HepG2 (cell line): ENCODE data around the gene ZCCHC24. TPM values are rescaled to one million over a fixed set of nuclear protein-coding genes. Genes with fewer than 3 reads are reported as not detected.

Source experiments
- FOXK1 ChIP-seq: sonication (generic); formaldehyde crosslinking; IDR thresholded peaks from 2 replicates; pipeline ENCODE4 v1.4.0; 2020; ENCODE audit warnings: low read depth, missing genetic modification reagents, borderline replicate concordance
- HDAC2 ChIP-seq: sonication (generic); formaldehyde crosslinking; IDR thresholded peaks from 2 replicates; pipeline ENCODE4 v1.4.0; 2020; ENCODE audit warnings: missing genetic modification reagents
- KDM1A ChIP-seq: IDR thresholded peaks from 2 replicates; pipeline ENCODE4 v1.6.1; 2016; ENCODE audit warnings: missing compliant biosample characterization
- MEIS2 ChIP-seq: sonication (generic); formaldehyde crosslinking; IDR thresholded peaks from 2 replicates; pipeline ENCODE4 v1.9.0; 2021; ENCODE audit warnings: mild to moderate bottlenecking, missing genetic modification reagents
- MIER2 ChIP-seq: IDR thresholded peaks from 2 replicates; pipeline ENCODE4 v1.6.1; 2016; ENCODE audit warnings: missing biosample characterization, missing genetic modification reagents
- UBTF ChIP-seq: sonication (generic); formaldehyde crosslinking; IDR thresholded peaks from 2 replicates; pipeline ENCODE4 v1.4.0; 2020; ENCODE audit warnings: mild to moderate bottlenecking, missing genetic modification reagents
- ZGPAT ChIP-seq: IDR thresholded peaks from 2 replicates; pipeline ENCODE4 v1.6.1; 2016; ENCODE audit warnings: mild to moderate bottlenecking
- ZNF329 ChIP-seq: sonication (generic); formaldehyde crosslinking; IDR thresholded peaks from 2 replicates; pipeline ENCODE4 v1.9.0; 2021; ENCODE audit warnings: low read depth, mild to moderate bottlenecking, missing genetic modification reagents
- ZNF558 ChIP-seq: sonication (generic); formaldehyde crosslinking; IDR thresholded peaks from 2 replicates; pipeline ENCODE4 v1.9.0; 2022; ENCODE audit warnings: mild to moderate bottlenecking, missing genetic modification reagents, borderline replicate concordance
- ZNF563 ChIP-seq: sonication (generic); formaldehyde crosslinking; IDR thresholded peaks from 2 replicates; pipeline ENCODE4 v1.8.0; 2022; ENCODE audit warnings: mild to moderate bottlenecking, moderate library complexity, missing genetic modification reagents
- ZNF580 ChIP-seq: IDR thresholded peaks from 2 replicates; pipeline ENCODE4 v1.6.1; 2016; ENCODE audit warnings: low read depth, borderline replicate concordance
- ZSCAN31 ChIP-seq: sonication (generic); formaldehyde crosslinking; IDR thresholded peaks from 2 replicates; pipeline ENCODE4 v1.5.0; 2020; ENCODE audit warnings: low read depth, mild to moderate bottlenecking, missing genetic modification reagents
- polyA plus RNA-seq, 8 experiments: library from polyadenylated mRNA; depleted of rRNA in 3 of 8; stranded (reverse) in 7 of 8; unstranded in 1 of 8; fragments of >200 nt; fragmentation: Illumina TruSeq in 4 of 8; extraction: Trizol in 4 of 8; gene quantifications; 2 replicates each; pipeline versions ENCODE4 v1.2.1 to v1.2.3, GENCODE V29; 2011 to 2016; ENCODE audit warnings: low read depth in 4 of 8, missing spikeins in 1 of 8, mixed read lengths in 1 of 8; ENCODE audit not compliant: insufficient read depth in 1 of 8
- total RNA-seq, 5 experiments: library from RNA; depleted of rRNA; stranded (reverse); fragments of >200 nt; fragmentation: Illumina TruSeq; extraction: Trizol; gene quantifications; 2 replicates each; pipeline ENCODE4 v1.2.3, GENCODE V29; 2016; ENCODE audit warnings: low read depth in 1 of 5
- TF ChIP-seq, protein P1 (sequence below): IDR thresholded peaks from 2 replicates; pipeline ENCODE4 v1.6.1; 2016
- TF ChIP-seq, protein P2 (sequence below), 2 experiments: fragments of 450-650 bp in 1 of 2; sonication (generic) in 1 of 2; formaldehyde crosslinking in 1 of 2; IDR thresholded peaks; 2 replicates each; pipeline versions ENCODE4 v1.6.1 to v1.8.0; 2016 to 2022; ENCODE audit warnings: antibody characterized with exemption in 1 of 2, mild to moderate bottlenecking in 1 of 2, missing genetic modification reagents in 1 of 2

ZCCHC24 gene
- total and polyA plus RNA-seq, 2 of the 13 experiments (the other 11 are each of a cell fraction or from before 2014, with no cell fraction given) = 3.1 to 7.9 TPM

GRCh38 chr10:79347894-79348639 lies 97.4 kb downstream of the ZCCHC24 start (continued):
- 0 out of 2 replicates have a peak, but pooled peaks have one; percentile 20 for TF ChIP-seq ZNF563
- TF ChIP-seq, protein P1, sequence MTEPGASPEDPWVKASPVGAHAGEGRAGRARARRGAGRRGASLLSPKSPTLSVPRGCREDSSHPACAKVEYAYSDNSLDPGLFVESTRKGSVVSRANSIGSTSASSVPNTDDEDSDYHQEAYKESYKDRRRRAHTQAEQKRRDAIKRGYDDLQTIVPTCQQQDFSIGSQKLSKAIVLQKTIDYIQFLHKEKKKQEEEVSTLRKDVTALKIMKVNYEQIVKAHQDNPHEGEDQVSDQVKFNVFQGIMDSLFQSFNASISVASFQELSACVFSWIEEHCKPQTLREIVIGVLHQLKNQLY (CRISPR knock-in tag) = peak; percentile 87
- TF ChIP-seq ZNF558 (CRISPR knock-in tag) = 0 out of 2 replicates have a peak, but pooled peaks have one; percentile 4
- 0 out of 2 replicates have a peak, but pooled peaks have one; percentile 22 for TF ChIP-seq FOXK1 (CRISPR knock-in tag)
- 0 out of 2 replicates have a peak, but pooled peaks have one; percentile 80 for TF ChIP-seq ZGPAT (CRISPR knock-in tag)
- no peak; the same call in 1 of the 2 replicates for TF ChIP-seq KDM1A (CRISPR knock-in tag)
- peak; percentile 88; the same call in 1 of the 2 replicates for TF ChIP-seq ZNF580
- TF ChIP-seq, protein P2, sequence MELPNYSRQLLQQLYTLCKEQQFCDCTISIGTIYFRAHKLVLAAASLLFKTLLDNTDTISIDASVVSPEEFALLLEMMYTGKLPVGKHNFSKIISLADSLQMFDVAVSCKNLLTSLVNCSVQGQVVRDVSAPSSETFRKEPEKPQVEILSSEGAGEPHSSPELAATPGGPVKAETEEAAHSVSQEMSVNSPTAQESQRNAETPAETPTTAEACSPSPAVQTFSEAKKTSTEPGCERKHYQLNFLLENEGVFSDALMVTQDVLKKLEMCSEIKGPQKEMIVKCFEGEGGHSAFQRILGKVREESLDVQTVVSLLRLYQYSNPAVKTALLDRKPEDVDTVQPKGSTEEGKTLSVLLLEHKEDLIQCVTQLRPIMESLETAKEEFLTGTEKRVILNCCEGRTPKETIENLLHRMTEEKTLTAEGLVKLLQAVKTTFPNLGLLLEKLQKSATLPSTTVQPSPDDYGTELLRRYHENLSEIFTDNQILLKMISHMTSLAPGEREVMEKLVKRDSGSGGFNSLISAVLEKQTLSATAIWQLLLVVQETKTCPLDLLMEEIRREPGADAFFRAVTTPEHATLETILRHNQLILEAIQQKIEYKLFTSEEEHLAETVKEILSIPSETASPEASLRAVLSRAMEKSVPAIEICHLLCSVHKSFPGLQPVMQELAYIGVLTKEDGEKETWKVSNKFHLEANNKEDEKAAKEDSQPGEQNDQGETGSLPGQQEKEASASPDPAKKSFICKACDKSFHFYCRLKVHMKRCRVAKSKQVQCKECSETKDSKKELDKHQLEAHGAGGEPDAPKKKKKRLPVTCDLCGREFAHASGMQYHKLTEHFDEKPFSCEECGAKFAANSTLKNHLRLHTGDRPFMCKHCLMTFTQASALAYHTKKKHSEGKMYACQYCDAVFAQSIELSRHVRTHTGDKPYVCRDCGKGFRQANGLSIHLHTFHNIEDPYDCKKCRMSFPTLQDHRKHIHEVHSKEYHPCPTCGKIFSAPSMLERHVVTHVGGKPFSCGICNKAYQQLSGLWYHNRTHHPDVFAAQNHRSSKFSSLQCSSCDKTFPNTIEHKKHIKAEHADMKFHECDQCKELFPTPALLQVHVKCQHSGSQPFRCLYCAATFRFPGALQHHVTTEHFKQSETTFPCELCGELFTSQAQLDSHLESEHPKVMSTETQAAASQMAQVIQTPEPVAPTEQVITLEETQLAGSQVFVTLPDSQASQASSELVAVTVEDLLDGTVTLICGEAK (IDR thresholded peaks at IDR 0.05) = no peak
- TF ChIP-seq, protein P2 (CRISPR knock-in tag; IDR thresholded peaks at IDR 0.05) = peak; percentile 41; the same call in 1 of the 2 replicates
- peak; percentile 64; the same call in 1 of the 2 replicates for TF ChIP-seq ZNF329 (CRISPR knock-in tag)
- TF ChIP-seq HDAC2 (CRISPR knock-in tag) = peak; percentile 44; the same call in 1 of the 2 replicates
- no peak; the same call in 1 of the 2 replicates for TF ChIP-seq MEIS2 (CRISPR knock-in tag)
- TF ChIP-seq MIER2 (CRISPR knock-in tag) = no peak
- peak; percentile 26; the same call in 1 of the 2 replicates for TF ChIP-seq UBTF (CRISPR knock-in tag)
- peak; percentile 31; the same call in 1 of the 2 replicates for TF ChIP-seq ZSCAN31
